ENCODE measurements around the gene SSR1. TPM values are rescaled to one million over a fixed set of nuclear protein-coding genes. Genes with fewer than 3 reads are reported as not detected.

The SSR1 gene
- total RNA-seq, 4 donors from 2014 or later: 55.9 to 113 (median 74.8) TPM

- no peak for DNase-seq
- Histone ChIP-seq H3K36me3 (peaks cover 26 to 43% of the 10 kb centered on the region in 2 donors), H3K4me1 (no peaks in the 10 kb centered on the region), H3K9me3 (no peaks in the 10 kb centered on the region), H3K4me3 (replicated peaks in 1 of 3) (no peak overlapping the region), H3K27ac (no peak overlapping the region), H3K27me3 (no peaks in the 10 kb centered on the region)
- 75 to 83% methylated on average over 6 of the region's 6 CpGs for WGBS, 2 donors
- TF ChIP-seq POLR2A (IDR thresholded peaks at IDR 0.05) (no peak), CTCF (IDR thresholded peaks at IDR 0.05) (no peak)
- intact Hi-C loops (cut with DNase I): no loop called here
Observed at GRCh38 chr6:7292596-7293255, 20.3 kb downstream of the SSR1 start.

GRCh38 chr6:7290079-7290478, 22.9 kb downstream of the SSR1 start:
- H3K4me1 ChIP-seq: no peaks in the 10 kb centered on the region
- intact Hi-C loops (cut with DNase I): no loop called here
- no peak for TF ChIP-seq POLR2A (IDR thresholded peaks at IDR 0.05)
- TF ChIP-seq CTCF (IDR thresholded peaks at IDR 0.05): no peak
- WGBS, 2 donors: 94 to 98% methylated on average over 1 of the region's 1 CpG
- H3K4me3 ChIP-seq (replicated peaks in 1 of 3): no peak overlapping the region
- H3K36me3 ChIP-seq: peaks cover 22 to 30% of the 10 kb centered on the region in 2 donors
- no peak for DNase-seq
- no peaks in the 10 kb centered on the region for H3K9me3 ChIP-seq
- no peaks in the 10 kb centered on the region for H3K27me3 ChIP-seq
- H3K27ac ChIP-seq: no peak overlapping the region

GRCh38 chr6:7285416-7285815, 27.6 kb downstream of the SSR1 start:
- no peak for TF ChIP-seq POLR2A (IDR thresholded peaks at IDR 0.05)
- no peak for TF ChIP-seq CTCF (IDR thresholded peaks at IDR 0.05)
- intact Hi-C loops (cut with DNase I): no loop called here
- no peak overlapping the region for H3K4me3 ChIP-seq (replicated peaks in 1 of 3)
- no peaks in the 10 kb centered on the region for H3K4me1 ChIP-seq
- 89% methylated on average over 6 of the region's 6 CpGs for WGBS, 2 donors
- no peaks in the 10 kb centered on the region for H3K27me3 ChIP-seq
- no peak for DNase-seq
- no peak overlapping the region for H3K27ac ChIP-seq
- no peaks in the 10 kb centered on the region for H3K9me3 ChIP-seq
- peaks cover 15 to 18% of the 10 kb centered on the region in 2 donors for H3K36me3 ChIP-seq

GRCh38 chr6:7283676-7284075, 29.3 kb downstream of the SSR1 start:
- DNase-seq: peak in 1 of 2 donors; percentile 58
- peaks cover 5 to 6% of the 10 kb centered on the region in 2 donors for H3K4me1 ChIP-seq
- WGBS, 2 donors: 41 to 68% methylated on average over 2 of the region's 2 CpGs
- no peak overlapping the region for H3K4me3 ChIP-seq (replicated peaks in 1 of 3)
- intact Hi-C loops (cut with DNase I): no loop called here
- no peak for TF ChIP-seq CTCF (IDR thresholded peaks at IDR 0.05)
- TF ChIP-seq POLR2A (IDR thresholded peaks at IDR 0.05): no peak
- H3K9me3 ChIP-seq: no peaks in the 10 kb centered on the region
- no peaks in the 10 kb centered on the region for H3K27me3 ChIP-seq
- H3K36me3 ChIP-seq: peaks cover 4 to 15% of the 10 kb centered on the region in 2 donors
- no peak overlapping the region for H3K27ac ChIP-seq

GRCh38 chr6:7282097-7282906, 30.7 kb downstream of the SSR1 start:
- Histone ChIP-seq H3K27ac (no peak overlapping the region), H3K36me3 (peaks cover 0 to 4% of the 10 kb centered on the region in 2 donors), H3K9me3 (no peaks in the 10 kb centered on the region), H3K4me3 (replicated peaks in 1 of 3) (no peak overlapping the region), H3K27me3 (no peaks in the 10 kb centered on the region), H3K4me1 (peaks cover 16 to 17% of the 10 kb centered on the region in 2 donors)
- intact Hi-C loops (cut with DNase I): no loop called here
- TF ChIP-seq POLR2A (IDR thresholded peaks at IDR 0.05) (no peak), CTCF (IDR thresholded peaks at IDR 0.05) (no peak)
- DNase-seq: no peak
- WGBS, 2 donors: 80 to 88% methylated on average over 10 of the region's 10 CpGs

All from thyroid gland (tissue), 4 donors.